Stimulated activated CD4-positive, alpha-beta T cell treated with anti-CD3 and anti-CD28 coated beads, TNF-alpha, amount 100 ng/mL, for 1 hour (primary cell): Measurements from ENCODE around the gene NTN5.
"Not testable (repeated sequence)": the region's sequence is repeated elsewhere in the genome, so short reads cannot be mapped to it uniquely, and the experiment has no call there.

Experiments used
- DNase-seq, 3 donors: peaks; one replicate each; pipeline ENCODE4 v3.0.0-alpha.2; 2020; ENCODE audit warnings: low read depth in 3 of 3, low spot score in 1 of 3

The NTN5 gene

DNA sequence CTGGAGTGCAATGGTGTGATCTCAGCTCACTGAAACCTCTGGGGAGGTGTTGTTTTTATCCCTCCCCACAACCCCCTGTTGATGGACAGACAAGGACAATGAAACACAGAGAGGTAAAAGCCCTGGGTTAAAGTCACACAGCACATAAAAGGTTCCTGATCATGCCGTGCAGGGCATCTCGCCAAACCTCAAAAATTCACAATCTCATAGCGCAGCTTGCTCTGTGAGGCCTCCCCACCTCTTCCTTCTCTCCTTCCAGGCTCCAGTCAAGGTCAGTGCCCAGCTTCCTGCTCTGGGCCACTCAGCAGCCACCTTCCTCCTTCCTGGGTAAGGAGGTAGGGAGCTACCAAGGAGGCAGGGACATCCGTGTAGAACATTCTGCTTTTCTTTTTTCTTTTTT is 25.2 kb upstream of the NTN5 start:
- no peak for DNase-seq

DNA sequence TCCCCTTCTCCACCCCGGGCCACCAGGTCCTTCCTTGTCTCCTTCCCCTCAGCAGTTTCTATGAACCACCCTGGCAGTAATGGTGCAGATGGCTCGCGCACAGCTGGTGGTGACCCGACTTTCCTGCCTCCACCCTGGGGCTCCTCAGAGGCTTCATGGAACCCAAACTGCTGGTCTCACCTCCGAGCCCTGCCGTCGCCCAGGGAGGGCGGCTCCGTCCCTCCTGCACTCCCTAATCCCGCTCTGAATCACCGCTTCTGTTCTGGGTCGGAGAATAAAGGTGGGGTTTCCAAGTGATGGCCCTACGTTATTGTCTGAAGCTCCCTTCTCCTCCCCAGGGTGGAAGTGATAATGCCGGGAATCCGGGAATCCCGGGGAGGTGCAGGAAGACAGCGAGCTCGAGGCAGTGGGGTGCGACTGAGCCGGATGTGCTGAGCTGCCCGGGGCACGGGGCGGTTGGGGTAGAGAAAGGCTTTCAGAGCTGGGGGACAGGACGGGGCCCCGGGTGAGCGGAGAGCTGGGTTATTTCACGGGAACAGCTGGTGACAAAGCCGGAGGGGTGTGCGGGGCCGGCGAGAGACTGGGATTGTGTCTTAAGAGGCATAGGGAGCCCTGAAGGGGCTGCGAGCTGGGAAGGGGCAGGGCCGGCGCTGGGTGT is 23.7 kb upstream of the NTN5 start:
- DNase-seq: no peak

DNA sequence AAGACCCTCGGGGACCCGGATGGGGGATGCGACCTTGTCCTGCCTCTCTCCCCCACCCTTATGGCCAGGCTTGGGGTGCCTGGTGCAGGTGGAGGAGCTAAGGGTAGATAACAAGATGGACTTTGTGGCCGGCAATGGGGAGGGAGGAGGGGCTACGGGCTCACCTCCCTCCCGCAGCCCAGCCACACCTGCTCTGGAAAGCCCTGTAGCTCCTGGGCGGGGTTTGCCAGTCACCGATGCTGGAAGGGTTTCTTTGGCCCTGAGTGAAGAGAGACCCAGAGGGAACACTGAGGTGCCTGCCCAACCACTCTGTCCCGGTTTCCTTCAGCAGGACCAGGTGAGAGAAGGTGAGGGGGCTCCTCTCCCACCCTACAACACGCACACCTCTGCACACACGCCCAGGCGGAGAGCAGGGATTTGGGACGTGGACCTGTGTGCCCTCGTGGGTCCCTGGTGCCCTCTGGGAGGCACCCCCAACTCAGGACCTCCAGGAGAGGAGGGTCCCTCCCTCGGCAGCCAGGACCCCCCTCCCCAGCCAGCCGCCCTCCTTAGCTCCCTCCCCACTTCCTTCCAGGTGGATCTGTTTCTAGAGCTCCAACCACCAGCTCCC is 23.0 kb upstream of the NTN5 start, which contains the start of gene FUT2:
Gene FUT2 (plus strand): TSS at position 229 of the 610 bp plus-strand sequence. CDS start 6,986 bp downstream, outside the sequence.
- no peak for DNase-seq

DNA sequence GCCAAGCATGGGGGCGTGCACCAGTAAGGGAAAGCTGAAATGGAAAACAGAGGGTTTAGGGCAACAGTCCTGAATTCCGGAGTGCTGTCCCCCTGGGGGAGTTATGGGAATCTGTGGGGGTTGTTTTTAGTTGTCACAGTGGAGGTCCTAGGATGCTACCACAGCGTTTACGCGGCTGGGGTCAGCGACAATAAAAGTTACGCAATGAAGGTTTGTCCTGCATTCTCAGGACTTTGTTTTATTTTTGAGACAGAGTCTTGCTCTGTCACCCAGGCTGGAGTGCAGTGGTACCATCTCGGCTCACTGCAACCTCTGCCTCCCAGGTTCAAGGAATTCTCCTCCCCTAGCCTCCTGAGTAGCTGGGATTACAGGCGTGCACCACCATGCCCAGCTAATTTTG is 20.8 kb upstream of the NTN5 start:
- DNase-seq: not testable (repeated sequence)

DNA sequence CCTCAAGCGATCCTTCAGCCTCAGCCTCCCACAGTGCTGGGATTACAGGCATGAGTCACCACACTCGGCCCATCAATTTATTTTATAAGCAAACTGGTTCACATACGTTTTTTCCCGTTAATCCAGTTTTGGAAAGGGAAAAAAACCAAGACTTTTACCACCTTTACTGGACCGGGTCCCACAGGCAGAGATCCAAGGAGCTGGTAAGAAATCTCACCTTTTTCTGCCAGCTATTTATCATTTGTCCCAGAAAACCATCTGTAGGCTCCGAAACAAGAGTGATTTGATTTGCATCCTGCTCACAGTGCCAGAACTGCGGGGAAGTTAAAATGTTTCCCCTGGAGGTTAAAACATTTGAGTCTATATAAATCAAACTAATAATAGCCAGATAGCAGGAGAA is 16.6 kb upstream of the NTN5 start:
- no peak for DNase-seq

DNA sequence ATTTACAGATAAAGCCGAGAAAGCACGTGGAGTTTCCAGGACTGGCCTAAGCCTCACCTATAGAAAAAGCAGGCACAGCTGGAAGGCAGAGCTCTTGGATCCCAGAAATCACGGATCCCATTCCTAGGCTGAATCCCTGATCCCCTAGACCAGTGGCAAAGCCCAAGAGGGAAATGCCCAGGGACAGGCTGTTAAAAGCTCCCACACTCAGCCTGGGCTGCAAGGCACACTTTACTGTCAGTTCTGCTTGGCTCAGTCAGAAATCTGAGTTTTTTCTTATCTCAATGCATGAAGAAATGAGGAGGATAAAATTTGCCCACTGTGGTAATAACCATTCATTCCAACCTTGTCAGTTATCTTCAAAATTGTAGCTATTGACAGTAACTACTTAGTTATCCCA is 15.0 kb upstream of the NTN5 start:
- DNase-seq: no peak

DNA sequence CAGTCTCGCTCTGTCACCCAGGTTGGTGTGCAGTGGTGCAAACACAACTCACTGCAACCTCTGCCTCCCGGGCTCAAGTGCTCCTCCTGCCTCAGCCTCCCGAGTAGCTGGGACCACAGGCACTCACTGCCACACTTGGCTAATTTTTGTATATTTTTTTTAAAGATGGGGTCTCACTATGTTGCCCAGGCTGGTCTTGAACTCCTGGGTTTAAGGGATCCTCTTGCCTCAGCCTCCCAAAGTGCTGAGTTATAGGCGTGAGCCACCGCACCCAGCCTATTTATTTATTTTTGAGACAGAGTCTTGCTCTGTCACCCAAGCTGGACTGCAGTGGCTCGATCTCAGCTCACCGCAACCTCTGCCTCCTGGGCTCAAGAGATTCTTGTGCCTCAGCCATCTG is 13.8 kb upstream of the NTN5 start:
- DNase-seq: not testable (repeated sequence)

DNA sequence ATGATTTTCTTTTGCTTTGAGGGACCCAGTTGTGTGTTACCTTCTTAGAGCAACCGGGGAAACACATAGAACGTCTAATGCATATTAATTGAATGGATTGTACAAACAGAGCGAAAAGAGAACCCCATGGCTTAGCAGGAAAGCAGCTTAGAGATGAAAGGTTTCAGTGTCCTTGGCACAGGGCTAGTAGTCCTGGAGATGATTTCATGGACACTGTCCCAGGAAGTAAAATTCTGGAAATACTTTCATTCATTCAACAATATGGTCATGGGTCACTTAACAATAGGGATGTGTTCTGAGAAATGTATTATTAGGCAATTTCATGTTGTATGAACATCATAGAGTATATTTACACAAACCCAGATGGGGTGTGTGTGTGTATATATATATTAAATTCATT is 13.3 kb upstream of the NTN5 start:
- no peak for DNase-seq

DNA sequence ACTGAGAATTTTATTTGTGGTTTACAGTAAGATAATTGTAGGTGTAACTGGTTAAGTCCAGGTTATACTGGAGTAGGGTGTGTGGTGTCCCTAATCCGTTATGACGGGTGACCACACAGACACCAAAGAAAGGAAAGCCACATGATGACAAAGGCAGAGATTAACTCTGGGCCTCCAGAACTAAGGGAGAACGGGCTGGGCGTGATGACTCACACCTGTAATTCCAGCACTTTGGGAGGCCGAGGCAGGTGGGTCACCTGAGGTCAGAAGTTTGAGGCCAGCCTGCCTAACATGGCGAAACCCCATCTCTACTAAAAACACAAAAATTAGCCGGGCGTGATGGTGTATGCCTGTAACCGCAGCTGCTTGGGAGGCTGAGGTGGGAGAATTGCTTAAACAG is 12.8 kb upstream of the NTN5 start:
- DNase-seq: no peak

DNA sequence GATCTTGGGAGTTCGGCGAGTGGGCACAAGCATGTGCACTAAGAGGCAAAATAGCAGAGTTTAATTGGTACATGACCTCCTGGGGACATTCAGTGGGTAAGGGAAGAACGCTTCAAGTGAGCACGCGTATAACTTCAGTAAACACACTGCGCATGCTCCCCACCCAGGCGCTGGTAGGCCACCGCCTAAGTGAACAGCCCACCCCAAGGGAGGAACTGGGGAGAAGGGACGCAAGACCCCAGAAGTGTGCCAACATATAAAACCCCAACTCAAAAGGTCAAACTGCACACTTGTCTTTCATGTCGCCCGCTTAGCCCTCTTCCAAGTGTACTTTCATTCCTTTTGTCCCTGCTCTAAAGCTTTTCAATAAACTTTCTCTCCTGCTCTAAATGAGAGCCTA is 10.5 kb upstream of the NTN5 start:
- no peak for DNase-seq

DNA sequence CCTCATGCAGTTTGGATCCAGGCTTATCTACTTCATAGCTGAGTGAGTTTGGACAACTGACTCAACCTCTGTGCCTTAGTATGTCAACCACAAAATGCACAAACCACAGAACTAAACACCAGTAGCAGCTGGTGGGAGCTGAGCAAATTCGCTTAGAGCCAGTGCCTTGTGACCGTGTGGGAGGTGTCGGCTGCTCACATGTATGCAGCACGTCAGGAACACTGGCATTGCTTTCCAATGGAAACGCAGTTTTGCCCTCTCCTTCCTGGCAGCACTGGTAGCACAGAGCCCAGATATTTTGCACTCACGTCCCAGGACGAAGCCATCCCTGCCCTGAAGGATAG is 8.3 kb upstream of the NTN5 start:
- no peak for DNase-seq

DNA sequence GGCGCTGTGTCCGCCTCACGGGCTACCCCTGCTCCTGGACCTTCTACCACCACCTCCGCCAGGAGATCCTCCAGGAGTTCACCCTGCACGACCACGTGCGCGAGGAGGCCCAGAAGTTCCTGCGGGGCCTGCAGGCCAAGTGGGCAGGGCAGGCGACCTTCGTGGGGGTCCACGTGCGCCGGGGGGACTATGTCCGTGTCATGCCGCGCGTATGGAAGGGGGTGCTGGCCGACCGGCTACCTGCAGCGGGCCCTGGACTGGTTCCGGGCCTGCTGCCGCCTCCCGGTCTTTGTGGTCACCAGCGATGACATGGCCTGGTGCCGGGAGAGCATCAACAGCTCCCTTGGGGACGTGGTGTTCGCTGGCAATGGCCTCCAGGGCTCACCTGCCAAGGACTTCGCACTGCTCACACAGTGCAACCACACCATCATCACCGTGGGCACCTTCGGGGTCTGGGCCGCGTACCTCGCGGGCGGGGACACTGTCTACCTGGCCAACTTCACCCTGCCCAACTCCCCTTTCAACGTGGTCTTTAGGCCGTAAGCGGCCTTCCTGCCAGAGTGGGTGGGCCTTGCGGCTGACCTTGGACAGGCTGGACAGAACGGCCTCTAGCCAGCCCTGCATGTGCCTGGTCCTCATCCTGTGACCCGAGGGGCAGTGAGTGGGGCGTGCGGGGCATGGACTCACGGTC is 7.8 kb upstream of the NTN5 start:
- no peak for DNase-seq

DNA sequence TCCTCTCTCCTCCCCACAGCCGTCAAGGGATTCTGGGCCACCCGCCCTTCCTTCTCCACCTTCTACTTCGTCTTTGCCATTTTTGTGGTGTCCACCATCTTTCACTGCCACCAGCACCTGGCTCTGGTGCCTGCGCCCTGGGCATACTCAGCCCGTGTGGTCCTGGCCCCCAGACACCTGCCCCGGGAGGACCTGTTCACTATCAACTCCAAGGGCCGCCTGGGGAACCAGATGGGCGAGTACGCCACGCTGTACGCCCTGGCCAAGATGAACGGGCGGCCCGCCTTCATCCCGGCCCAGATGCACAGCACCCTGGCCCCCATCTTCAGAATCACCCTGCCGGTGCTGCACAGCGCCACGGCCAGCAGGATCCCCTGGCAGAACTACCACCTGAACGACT is 7.2 kb upstream of the NTN5 start:
- DNase-seq: not testable (repeated sequence)

DNA sequence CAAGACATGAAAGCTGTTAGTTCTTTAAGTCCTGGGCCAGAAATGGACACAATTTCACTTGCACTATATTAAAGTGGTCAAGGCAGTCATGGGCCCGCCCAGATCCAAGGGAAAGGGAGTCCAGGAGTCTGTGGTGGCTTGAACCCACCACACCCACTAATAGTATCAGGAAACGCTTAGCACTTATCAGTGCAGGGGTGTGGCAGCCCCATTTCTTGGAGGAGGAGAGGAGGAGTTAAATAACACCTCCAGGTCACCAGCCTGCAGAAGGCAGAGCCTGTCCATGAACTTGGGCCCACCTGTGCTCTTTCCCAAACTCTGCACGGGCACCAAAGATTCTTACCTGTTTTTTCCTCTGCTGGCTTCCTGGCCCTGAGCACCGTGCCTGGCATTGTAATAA is 5.4 kb upstream of the NTN5 start:
- DNase-seq: no peak

DNA sequence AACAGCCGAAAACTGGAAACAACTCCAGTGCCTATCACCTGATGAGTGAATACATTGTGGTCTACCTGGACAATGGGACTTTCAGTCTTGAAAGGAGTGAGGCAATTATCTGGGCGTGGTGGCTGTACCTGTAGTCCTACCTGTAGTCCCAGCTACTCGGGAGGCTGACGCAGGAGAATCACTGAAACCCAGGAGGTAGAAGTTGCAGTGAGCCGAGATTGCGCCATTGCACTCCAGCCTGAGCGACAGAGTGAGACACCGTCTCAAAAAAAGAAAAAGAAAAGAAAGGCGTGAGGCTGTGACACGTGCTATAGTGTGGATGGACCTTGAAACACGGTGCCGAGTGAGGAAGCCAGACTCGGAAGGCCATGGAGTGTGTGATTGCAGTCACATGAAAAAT is 4.1 kb upstream of the NTN5 start:
- DNase-seq: no peak

DNA sequence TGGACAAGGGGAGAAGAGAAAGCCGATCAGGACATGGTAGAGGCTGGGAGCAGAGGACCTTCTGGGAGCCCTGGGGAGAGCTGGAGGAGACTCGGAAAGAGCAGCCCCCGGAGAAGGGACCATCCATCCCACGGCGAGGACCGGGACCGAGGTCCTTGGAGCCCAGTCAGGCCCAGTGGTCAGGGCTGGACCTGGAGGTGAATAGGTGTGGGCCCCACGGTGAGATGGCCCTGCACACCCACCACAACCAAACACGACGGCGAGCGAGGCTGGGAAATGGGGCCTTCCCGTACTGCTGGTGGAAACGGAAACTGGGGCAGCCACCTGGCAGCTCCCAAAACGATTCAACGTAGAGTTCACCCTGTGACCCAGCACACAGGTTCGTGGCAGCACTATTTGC is 3.7 kb upstream of the NTN5 start:
- DNase-seq: no peak

DNA sequence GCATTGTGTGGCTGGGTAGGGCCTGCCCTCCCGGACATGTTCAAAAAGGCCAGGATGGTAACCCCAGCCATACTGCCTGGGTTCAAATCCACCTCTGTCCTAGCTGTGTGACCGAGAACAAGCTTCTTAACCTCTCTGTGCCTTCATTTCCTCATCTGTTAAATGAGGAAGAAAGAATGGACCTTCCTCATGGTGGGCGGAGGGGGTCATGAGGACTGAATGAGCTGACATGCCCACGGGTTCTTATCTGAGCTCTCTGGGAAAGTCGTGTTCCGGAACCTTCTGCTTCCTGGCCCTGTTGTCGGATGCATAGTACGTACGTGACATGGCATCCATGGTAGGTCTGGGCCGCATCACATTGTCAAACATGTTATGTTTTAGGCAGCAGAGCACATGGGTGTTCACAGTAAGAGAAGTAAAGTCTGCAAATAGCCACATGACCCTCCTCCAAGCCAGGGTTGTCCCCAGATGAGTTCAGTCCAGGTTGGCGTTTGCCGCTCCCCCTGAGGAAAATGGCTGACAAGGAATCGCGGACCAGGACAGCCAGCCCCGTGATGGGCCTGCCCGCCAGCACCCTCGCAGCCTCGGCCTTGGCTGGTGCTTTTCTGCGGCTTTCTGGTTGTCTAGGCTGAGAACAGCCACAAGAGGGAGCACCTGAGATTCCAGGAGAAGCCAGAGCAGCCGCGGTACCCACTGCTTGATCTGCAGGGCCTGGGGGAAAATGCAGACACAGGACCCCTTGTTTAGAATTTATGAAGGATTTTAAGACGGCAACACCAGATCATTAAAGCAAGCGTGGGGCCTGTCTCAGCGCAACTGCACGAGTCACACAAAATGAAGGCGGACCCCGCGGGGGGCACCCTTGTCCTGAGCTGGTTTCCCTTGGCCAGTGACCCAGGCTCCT is 2.4 kb upstream of the NTN5 start:
- DNase-seq: peak; percentile 26 to 52 (median 48)

DNA sequence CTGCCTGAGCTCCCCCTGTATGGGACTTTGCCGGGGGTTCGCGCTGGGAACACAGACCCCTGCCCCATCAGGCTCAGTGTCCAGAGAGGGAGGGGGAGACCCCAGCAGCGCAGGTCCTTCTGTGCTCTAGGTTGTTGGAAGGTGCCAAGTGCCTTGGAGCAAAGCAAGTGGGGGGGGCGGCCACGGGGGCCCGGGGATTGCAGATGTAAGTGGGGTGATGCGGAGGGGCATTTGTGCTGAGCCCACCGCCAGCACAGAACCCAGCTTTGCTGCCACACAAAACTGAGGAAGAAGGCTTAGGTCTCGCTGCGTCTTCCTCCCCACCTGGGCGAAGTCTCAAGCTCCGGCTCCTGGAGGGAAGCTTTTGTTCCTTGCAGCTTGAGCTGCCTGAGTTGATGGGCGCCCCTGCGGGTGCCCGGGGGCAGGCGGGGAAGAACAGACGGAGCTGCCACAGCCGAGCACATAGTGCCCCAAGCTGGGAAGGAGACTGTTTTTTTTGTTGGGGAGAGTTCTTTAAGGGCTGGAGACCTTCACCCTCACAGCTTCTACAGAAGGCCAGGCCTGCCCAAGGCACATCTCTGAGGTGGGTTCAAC is 1.5 kb upstream of the NTN5 start:
- no peak for DNase-seq

DNA sequence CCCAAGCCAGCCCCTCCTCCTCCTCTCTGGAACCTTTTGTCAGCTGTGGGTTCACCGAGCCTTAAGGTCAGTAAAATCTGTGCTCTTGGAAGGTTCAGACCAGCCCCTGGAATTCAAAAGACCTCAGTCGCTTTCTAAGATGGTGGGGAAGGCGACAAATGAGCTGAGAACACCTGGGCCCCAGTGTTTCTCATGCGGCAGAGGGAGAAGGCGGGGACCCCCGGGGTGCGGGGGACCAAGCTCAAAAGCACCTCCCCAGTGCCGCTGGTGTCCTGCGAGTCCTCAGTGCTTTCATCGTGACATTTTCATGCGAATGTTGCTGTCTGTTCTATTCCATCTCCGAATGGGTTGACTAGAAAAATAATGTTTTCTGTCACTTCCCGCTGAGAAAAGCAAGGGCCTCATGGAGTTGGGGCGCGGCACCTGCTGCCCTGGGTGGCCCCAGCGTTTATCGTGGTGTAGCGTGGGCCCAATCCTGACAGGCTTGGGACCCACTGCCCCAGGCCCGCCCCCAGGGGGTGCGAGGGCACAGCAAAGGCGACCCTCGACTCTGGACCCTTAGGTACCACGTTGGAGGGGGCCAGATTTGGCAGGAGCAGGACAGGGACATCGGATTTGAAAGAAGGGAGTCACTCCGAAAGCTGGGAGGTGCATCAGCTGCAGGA is 751 bp upstream of the NTN5 start:
- no peak for DNase-seq

DNA sequence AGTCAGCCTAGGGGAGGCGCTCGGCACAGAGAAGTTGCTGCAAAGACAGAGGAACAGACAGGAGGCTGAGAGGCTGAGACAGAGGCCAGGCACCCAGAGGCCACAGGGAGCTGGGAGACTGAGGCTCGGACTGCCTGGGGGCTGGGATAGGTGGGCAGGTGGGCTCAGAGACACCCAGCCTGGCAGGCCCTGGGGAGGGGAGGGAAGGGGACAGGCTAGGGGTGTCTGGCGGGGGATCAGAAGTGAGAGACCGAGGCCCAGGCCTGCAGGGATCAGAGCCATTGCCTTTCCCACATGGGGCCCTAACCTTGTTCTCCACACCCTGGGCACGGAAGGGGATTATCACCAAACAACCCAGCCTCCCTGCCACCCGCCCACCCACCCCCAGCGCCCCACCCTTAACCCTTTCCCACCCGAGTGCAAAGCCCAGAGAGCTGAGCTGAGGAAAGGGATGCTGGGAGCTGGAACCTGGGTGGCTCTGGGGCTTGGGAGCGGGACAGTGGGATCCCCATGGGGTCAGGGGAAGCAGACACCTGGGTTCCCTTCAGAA is 1.3 kb downstream of the NTN5 start:
- DNase-seq: no peak
